Stimulated activated CD4-positive, alpha-beta T cell treated with anti-CD3 and anti-CD28 coated beads, TNF-alpha, amount 100 ng/mL, for 48 hours (primary cell): ENCODE data around the gene RTF2.
A peak's percentile ranks its signal among the peaks of the same experiment; 100 is the strongest.

Experiments used
- DNase-seq, 3 donors: peaks; one replicate each; pipeline ENCODE4 v3.0.0-alpha.2; 2020; ENCODE audit warnings: low read depth in 3 of 3

Gene RTF2

GRCh38 chr20:56468316-56469076, at the start of gene RTF2:
TSS of gene RTF2 (plus strand) at chr20:56468627. CDS start at chr20:56468698, 71 bp downstream.
- DNase-seq: peak; percentile 92 to 94 (median 93)

- no peak for DNase-seq
These were observed 48.4 kb upstream of the RTF2 start for GRCh38 chr20:56420028-56420427.

- DNase-seq: no peak
These were observed 47.3 kb upstream of the RTF2 start for GRCh38 chr20:56420940-56421688.

- DNase-seq: no peak
These were observed 46.2 kb upstream of the RTF2 start for GRCh38 chr20:56422076-56422823.

- no peak for DNase-seq
These were observed 45.6 kb upstream of the RTF2 start for GRCh38 chr20:56422824-56423189.

GRCh38 chr20:56423211-56423610, 45.2 kb upstream of the RTF2 start:
- no peak for DNase-seq

GRCh38 chr20:56423886-56424285, 44.5 kb upstream of the RTF2 start:
- no peak for DNase-seq

- no peak for DNase-seq
These were observed 43.5 kb upstream of the RTF2 start for GRCh38 chr20:56424931-56425330.

GRCh38 chr20:56426026-56426425, 42.4 kb upstream of the RTF2 start:
- DNase-seq: no peak

GRCh38 chr20:56426926-56427325, 41.5 kb upstream of the RTF2 start:
- no peak for DNase-seq

- no peak for DNase-seq
These were observed 40.6 kb upstream of the RTF2 start for GRCh38 chr20:56427797-56428196.

GRCh38 chr20:56428410-56428809, 40.0 kb upstream of the RTF2 start:
- no peak for DNase-seq

- DNase-seq: no peak
These were observed 39.5 kb upstream of the RTF2 start for GRCh38 chr20:56428881-56429280.

- DNase-seq: no peak
These were observed 38.9 kb upstream of the RTF2 start for GRCh38 chr20:56429502-56429901.

GRCh38 chr20:56429941-56430340, 38.5 kb upstream of the RTF2 start:
- DNase-seq: no peak

GRCh38 chr20:56430461-56430860, 38.0 kb upstream of the RTF2 start:
- DNase-seq: no peak

- no peak for DNase-seq
These were observed 37.5 kb upstream of the RTF2 start for GRCh38 chr20:56430957-56431356.

- DNase-seq: no peak
These were observed 37.0 kb upstream of the RTF2 start for GRCh38 chr20:56431471-56431870.

GRCh38 chr20:56433221-56433879, 35.1 kb upstream of the RTF2 start:
- DNase-seq: no peak

GRCh38 chr20:56433880-56434255, 34.6 kb upstream of the RTF2 start:
- no peak for DNase-seq

- no peak for DNase-seq
These were observed 31.0 kb upstream of the RTF2 start for GRCh38 chr20:56437196-56437960.
